ENCODE results near the gene CAPZA1. TPM values are rescaled to one million over a fixed set of nuclear protein-coding genes. Genes with fewer than 3 reads are reported as not detected.

CAPZA1 gene
- total RNA-seq: 10 to 100 TPM; 65.7 to 93.7 (median 84.1) TPM

- WGBS, 2 donors (ENCODE audit: low coverage in 1 of 2): 0 to 1% methylated on average over 20 to 22 of the region's 50 CpGs
- ATAC-seq: peak; percentile 99
Measured at GRCh38 chr1:112619518-112620376, at the start of gene CAPZA1. Gene CAPZA1, plus strand, starts transcription at chr1:112619832. Its CDS starts 13 bp downstream, at chr1:112619845.

GRCh38 chr1:112575154-112575804 lies 44.4 kb upstream of the CAPZA1 start:
- Histone ChIP-seq H3K4me3 (no peak overlapping the region), H3K27ac (no peak overlapping the region), H3K9me3 (no peaks in the 10 kb centered on the region), H3K4me1 (no peaks in the 10 kb centered on the region), H3K36me3 (peaks cover 3 to 94% of the 10 kb centered on the region in 2 donors), H3K27me3 (no peaks in the 10 kb centered on the region)
- ATAC-seq: peak; percentile 62
- TF ChIP-seq POLR2AphosphoS5 (IDR thresholded peaks at IDR 0.05): no peak
- no peak for TF ChIP-seq CTCF (IDR thresholded peaks at IDR 0.05)
- TF ChIP-seq EP300 (IDR thresholded peaks at IDR 0.05): no peak
- TF ChIP-seq POLR2A (IDR thresholded peaks at IDR 0.05): no peak
- WGBS, 2 donors (ENCODE audit: low coverage in 1 of 2): 78 to 92% methylated on average over 7 of the region's 8 CpGs

More at GRCh38 chr1:112619518-112620376, at the start of gene CAPZA1:
- no peaks in the 10 kb centered on the region for H3K27me3 ChIP-seq
- H3K4me1 ChIP-seq: peaks cover 5 to 63% (median 12%) of the 10 kb centered on the region in 3 donors
- no peaks in the 10 kb centered on the region for H3K9me3 ChIP-seq
- H3K27ac ChIP-seq: peak within 1 kb of the TSS; percentile 93 to 98 (median 97)
- TF ChIP-seq EP300 (IDR thresholded peaks at IDR 0.05) (no peak), POLR2A (IDR thresholded peaks at IDR 0.05) (peak; percentile 82 to 89), CTCF (IDR thresholded peaks at IDR 0.05) (peak in 1 of 4 experiments; percentile 12), POLR2AphosphoS5 (IDR thresholded peaks at IDR 0.05) (peak; percentile 93)
- peaks cover 0 to 18% of the 10 kb centered on the region in 2 donors for H3K36me3 ChIP-seq
- peak within 1 kb of the TSS; percentile 73 to 93 for H3K4me3 ChIP-seq

GRCh38 chr1:112576240-112576639 lies 43.4 kb upstream of the CAPZA1 start:
- Histone ChIP-seq H3K4me1 (no peaks in the 10 kb centered on the region), H3K36me3 (peaks cover 3 to 97% of the 10 kb centered on the region in 2 donors), H3K9me3 (no peaks in the 10 kb centered on the region), H3K27ac (no peak overlapping the region), H3K27me3 (no peaks in the 10 kb centered on the region), H3K4me3 (no peak overlapping the region)
- ATAC-seq: no peak
- 78 to 100% methylated on average over 1 of the region's 3 CpGs for WGBS, 2 donors (ENCODE audit: low coverage in 1 of 2)
- TF ChIP-seq CTCF (IDR thresholded peaks at IDR 0.05): no peak
- no peak for TF ChIP-seq POLR2A (IDR thresholded peaks at IDR 0.05)
- no peak for TF ChIP-seq POLR2AphosphoS5 (IDR thresholded peaks at IDR 0.05)
- TF ChIP-seq EP300 (IDR thresholded peaks at IDR 0.05): no peak

GRCh38 chr1:112579801-112580510 lies 39.7 kb upstream of the CAPZA1 start:
- Histone ChIP-seq H3K36me3 (peaks cover 3 to 86% of the 10 kb centered on the region in 2 donors), H3K27me3 (no peaks in the 10 kb centered on the region), H3K4me1 (no peaks in the 10 kb centered on the region), H3K27ac (no peak overlapping the region), H3K9me3 (no peaks in the 10 kb centered on the region), H3K4me3 (no peak overlapping the region)
- whole genome bisulfite sequencing, 2 donors (ENCODE audit: low coverage in 1 of 2): 85 to 86% methylated on average over 4 to 5 of the region's 5 CpGs
- TF ChIP-seq POLR2AphosphoS5 (IDR thresholded peaks at IDR 0.05) (no peak), POLR2A (IDR thresholded peaks at IDR 0.05) (no peak), EP300 (IDR thresholded peaks at IDR 0.05) (no peak), CTCF (IDR thresholded peaks at IDR 0.05) (no peak)
- no peak for ATAC-seq

Data from gastroesophageal sphincter (tissue), 4 donors.